Kidney epithelial cell (primary cell): ENCODE measurements around the gene GAL3ST3. TPM values are rescaled to one million over a fixed set of nuclear protein-coding genes. Genes with fewer than 3 reads are reported as not detected.
"Not testable (repeated sequence)": the region's sequence is repeated elsewhere in the genome, so short reads cannot be mapped to it uniquely, and the experiment has no call there.

Experiments used
- DNase-seq: peaks from one replicate; pipeline ENCODE4 v3.0.0-alpha.2; 2010; ENCODE audit warnings: low read depth
- H3K27me3 ChIP-seq: 2 replicates; pipeline ENCODE4 v1.6.0; 2011; ENCODE audit warnings: low read length; ENCODE audit not compliant: control insufficient read depth, insufficient read depth
- H3K36me3 ChIP-seq: 2 replicates; pipeline ENCODE4 v1.5.1; 2011; ENCODE audit warnings: low read length; ENCODE audit not compliant: control insufficient read depth, insufficient read depth
- H3K4me3 ChIP-seq: 2 replicates; pipeline ENCODE4 v1.5.1; 2011; ENCODE audit warnings: low read depth, mild to moderate bottlenecking, control low read depth, low read length
- total RNA-seq: library from RNA; depleted of rRNA; stranded (reverse); fragments of >200 nt; gene quantifications from 2 replicates; pipeline ENCODE4 v1.2.3, GENCODE V29; 2015
- TF ChIP-seq, protein P1 (sequence below): IDR thresholded peaks from 2 replicates; pipeline ENCODE4 v1.5.1; 2011; ENCODE audit warnings: mild to moderate bottlenecking, moderate library complexity, low read length, control low read depth, inconsistent platforms; ENCODE audit not compliant: insufficient read depth, poor library complexity, severe bottlenecking

GAL3ST3 gene
- total RNA-seq, 1 donor from 2014 or later: 4.4 TPM

DNA sequence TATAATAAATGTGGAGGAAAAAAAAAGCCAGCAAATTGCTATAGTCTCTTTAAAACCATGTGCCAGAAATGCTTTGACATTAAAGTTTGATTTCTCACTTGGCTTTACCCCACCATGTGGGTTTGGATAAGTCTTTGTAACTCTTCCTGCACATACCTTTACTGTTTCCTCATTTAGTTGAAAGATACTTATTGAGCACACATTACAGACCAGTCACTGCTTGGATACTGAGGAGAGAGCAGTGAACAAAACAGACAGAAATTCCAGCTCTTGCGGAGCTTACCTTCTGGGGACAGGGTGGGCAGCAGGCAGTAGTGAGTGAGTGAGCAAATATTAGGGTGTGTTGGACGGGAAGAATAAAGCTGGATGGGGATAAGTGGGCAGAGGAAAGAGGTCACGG is 34.8 kb upstream of the GAL3ST3 start:
- H3K4me3 ChIP-seq: no peak overlapping the region
- TF ChIP-seq, protein P1, sequence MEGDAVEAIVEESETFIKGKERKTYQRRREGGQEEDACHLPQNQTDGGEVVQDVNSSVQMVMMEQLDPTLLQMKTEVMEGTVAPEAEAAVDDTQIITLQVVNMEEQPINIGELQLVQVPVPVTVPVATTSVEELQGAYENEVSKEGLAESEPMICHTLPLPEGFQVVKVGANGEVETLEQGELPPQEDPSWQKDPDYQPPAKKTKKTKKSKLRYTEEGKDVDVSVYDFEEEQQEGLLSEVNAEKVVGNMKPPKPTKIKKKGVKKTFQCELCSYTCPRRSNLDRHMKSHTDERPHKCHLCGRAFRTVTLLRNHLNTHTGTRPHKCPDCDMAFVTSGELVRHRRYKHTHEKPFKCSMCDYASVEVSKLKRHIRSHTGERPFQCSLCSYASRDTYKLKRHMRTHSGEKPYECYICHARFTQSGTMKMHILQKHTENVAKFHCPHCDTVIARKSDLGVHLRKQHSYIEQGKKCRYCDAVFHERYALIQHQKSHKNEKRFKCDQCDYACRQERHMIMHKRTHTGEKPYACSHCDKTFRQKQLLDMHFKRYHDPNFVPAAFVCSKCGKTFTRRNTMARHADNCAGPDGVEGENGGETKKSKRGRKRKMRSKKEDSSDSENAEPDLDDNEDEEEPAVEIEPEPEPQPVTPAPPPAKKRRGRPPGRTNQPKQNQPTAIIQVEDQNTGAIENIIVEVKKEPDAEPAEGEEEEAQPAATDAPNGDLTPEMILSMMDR: no peak
- no peaks in the 10 kb centered on the region for H3K27me3 ChIP-seq
- H3K36me3 ChIP-seq: no peaks in the 10 kb centered on the region
- DNase-seq: no peak

DNA sequence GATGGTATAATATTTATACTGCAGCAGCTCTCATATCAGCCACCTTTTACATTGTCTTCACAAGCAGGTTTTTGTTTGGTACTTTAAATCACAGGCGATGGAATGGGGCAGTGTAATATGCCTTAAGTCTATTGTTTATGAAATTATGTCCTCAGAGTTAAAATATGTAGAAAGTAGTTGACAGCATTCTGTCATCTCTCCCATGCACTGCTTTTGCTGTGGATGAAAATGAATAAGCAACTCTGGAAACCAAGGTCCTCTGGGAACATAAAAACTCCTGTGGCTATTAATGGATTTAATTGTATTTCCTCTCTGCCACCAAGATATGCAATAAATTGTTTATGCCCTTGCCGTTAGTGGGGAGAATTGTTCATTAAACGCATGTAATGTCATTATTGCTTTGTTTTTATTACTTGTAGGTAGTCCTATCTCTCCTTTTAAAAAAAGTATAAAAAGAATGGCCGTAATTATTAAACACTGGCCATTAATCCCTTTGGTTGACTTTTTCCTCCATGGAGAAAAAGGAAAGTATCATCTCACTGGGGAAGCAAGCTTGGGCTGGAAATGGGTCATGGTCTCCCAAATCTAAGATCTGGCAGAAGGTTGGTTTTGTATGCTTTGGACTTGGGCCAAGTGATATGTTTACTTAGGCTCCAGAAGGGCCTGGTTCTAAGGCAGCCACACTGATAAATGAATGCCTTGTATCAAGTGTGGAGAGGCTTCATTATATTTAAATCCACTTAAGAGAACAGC is 34.2 kb upstream of the GAL3ST3 start:
- DNase-seq: no peak
- TF ChIP-seq, protein P1: no peak
- Histone ChIP-seq H3K27me3 (no peaks in the 10 kb centered on the region), H3K36me3 (no peaks in the 10 kb centered on the region), H3K4me3 (no peak overlapping the region)

DNA sequence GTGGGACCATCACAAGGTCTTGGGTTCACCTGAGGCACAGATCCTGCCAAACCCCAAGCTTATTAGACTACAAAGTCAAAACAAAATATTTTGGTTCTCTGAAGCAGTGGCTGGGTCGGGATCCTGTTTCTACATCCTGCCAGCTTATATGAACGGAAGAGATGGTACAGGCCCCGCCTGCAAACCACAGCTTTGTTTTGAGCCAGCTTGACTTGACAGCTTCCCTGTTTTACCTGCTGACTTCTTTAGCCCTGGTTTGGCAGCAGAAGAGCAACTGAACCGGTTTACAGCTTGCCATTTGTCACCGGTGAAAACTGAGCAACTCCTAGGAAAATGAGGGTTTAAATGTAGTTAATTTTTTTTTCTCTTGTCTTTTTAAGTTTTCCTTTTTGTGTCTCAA is 32.5 kb upstream of the GAL3ST3 start:
- H3K36me3 ChIP-seq: no peaks in the 10 kb centered on the region
- DNase-seq: no peak
- TF ChIP-seq, protein P1: no peak

DNA sequence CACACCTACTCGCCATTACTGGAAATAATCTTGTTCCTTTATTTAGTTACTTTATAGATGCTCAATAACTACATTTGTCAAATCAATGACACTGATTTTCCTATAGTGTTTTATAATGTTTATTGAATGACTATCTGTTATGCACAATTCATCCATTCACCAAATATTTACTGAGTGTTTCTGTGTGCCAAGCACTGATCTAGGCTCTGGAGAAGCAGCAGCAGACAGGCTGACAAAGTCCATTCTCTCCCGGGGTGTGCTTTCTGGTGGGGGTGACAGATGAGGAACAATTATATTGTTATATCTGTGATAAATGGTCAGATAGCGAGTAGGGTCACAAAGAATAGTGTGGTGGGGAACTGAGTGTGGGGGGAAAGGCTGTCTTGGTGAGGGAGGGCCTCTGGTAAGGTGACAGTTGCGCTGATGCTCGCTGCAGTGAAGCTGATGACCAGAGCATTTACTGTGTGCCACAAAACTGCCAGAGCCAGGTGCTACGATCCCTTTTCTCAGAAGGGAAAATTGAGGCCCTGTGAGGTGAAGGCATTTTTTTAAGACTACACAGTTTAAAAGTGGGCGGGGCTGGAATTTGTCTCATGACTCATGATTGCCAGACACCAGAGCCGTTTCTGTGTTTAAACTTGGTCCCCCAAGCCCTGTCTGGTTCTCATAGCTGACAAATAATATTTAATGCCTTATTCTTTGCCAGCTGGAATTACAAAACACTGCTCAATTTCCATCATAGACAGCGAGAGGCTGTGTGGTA is 31.3 kb upstream of the GAL3ST3 start:
- no peak for DNase-seq

More for the DNA sequence above, 32.5 kb upstream of the GAL3ST3 start:
- no peak overlapping the region for H3K4me3 ChIP-seq
- no peaks in the 10 kb centered on the region for H3K27me3 ChIP-seq

DNA sequence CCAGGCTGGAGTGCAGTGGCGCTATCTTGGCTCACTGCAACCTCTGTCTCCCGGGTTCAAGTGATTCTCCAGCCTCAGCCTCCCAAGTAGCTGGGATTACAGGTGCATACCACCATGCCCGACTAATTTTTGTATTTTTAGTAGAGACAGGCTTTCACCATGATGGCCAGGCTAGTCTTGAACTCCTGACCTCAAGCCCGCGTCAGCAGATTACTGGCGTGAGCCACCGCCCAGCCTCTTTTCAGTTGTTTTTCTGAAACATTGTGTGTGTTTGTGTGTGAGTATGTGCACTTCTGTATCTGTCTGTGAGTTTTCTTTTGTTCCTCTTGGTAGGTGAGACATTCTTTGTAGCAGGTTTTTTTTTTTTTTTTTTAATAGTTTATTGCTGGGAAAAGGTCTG is 30.0 kb upstream of the GAL3ST3 start:
- H3K4me3 ChIP-seq, H3K36me3 ChIP-seq, H3K27me3 ChIP-seq, DNase-seq: not testable (repeated sequence)

More for the DNA sequence above, 31.3 kb upstream of the GAL3ST3 start:
- Histone ChIP-seq H3K4me3 (no peak overlapping the region), H3K27me3 (no peaks in the 10 kb centered on the region), H3K36me3 (no peaks in the 10 kb centered on the region)
- TF ChIP-seq, protein P1: no peak

DNA sequence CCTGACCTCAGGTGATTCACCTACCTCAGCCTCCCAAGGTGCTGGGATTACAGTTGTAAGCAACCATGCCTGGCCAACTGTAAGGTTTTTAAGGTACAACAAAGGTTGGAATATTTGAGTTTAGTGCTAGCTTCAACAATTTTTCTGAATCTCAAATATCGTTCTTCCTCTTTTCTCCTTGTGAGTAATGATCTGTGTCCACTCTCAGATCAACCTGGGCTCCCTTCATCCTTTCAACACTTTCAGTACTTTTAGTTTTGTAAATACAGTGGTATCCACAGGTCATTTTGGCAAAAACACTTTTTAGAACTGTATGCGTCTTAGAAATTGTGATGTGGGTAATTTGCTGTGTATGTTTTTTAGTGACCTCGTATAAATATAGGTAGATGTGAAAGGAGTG is 29.0 kb upstream of the GAL3ST3 start:
- H3K36me3 ChIP-seq: no peaks in the 10 kb centered on the region
- no peaks in the 10 kb centered on the region for H3K27me3 ChIP-seq
- TF ChIP-seq, protein P1: no peak
- H3K4me3 ChIP-seq: no peak overlapping the region
- DNase-seq: no peak
